Stimulated activated CD4-positive, alpha-beta T cell treated with anti-CD3 and anti-CD28 coated beads, Interleukin-15, amount 100 ng/mL, for 24 hours (primary cell): ENCODE measurements around the gene HEXIM2.

Experiments used
- DNase-seq: peaks from one replicate; pipeline ENCODE4 v3.0.0-alpha.2; 2020

HEXIM2 gene

GRCh38 chr17:45146166-45146565 lies 15.5 kb upstream of the HEXIM2 start:
- DNase-seq = no peak

GRCh38 chr17:45146592-45146889 lies 15.1 kb upstream of the HEXIM2 start:
- DNase-seq = no peak

- peak; percentile 25 for DNase-seq
These were observed 14.6 kb upstream of the HEXIM2 start for GRCh38 chr17:45146890-45147580.

GRCh38 chr17:45147581-45148182 lies 14.0 kb upstream of the HEXIM2 start:
- DNase-seq = peak; percentile 86

GRCh38 chr17:45148183-45149036 lies 13.3 kb upstream of the HEXIM2 start, which contains the start of gene HEXIM1:
TSS of gene HEXIM1 (plus strand) at chr17:45148475. CDS start at chr17:45149191, 716 bp downstream.
- DNase-seq = peak; percentile 98

GRCh38 chr17:45149037-45149668 lies 12.5 kb upstream of the HEXIM2 start:
- DNase-seq = peak; percentile 82

- DNase-seq = peak; percentile 65
These were observed 11.7 kb upstream of the HEXIM2 start for GRCh38 chr17:45149669-45150664.

- DNase-seq = no peak
These were observed 10.5 kb upstream of the HEXIM2 start for GRCh38 chr17:45150911-45151809.

- DNase-seq = no peak
These were observed 6.6 kb upstream of the HEXIM2 start for GRCh38 chr17:45155029-45155428.

- no peak for DNase-seq
These were observed 6.2 kb upstream of the HEXIM2 start for GRCh38 chr17:45155483-45155882.

- DNase-seq = no peak
These were observed 5.4 kb upstream of the HEXIM2 start for GRCh38 chr17:45156242-45156641.

- DNase-seq = peak; percentile 63
These were observed 1.0 kb upstream of the HEXIM2 start for GRCh38 chr17:45160447-45161287.

GRCh38 chr17:45162025-45162687 lies 481 bp downstream of the HEXIM2 start:
- DNase-seq = no peak

GRCh38 chr17:45164734-45165269 lies 3.1 kb downstream of the HEXIM2 start:
- DNase-seq = no peak

- no peak for DNase-seq
These were observed 7.5 kb downstream of the HEXIM2 start for GRCh38 chr17:45168991-45169752.

GRCh38 chr17:45170280-45170930 lies 8.7 kb downstream of the HEXIM2 start:
- DNase-seq = no peak

- no peak for DNase-seq
These were observed 9.3 kb downstream of the HEXIM2 start for GRCh38 chr17:45170931-45171337.
